ENCODE measurements around the gene SP1. TPM values are rescaled to one million over a fixed set of nuclear protein-coding genes. Genes with fewer than 3 reads are reported as not detected.
A peak's percentile ranks its signal among the peaks of the same experiment; 100 is the strongest.

SP1 gene
- total and polyA plus RNA-seq, 9 of the 15 experiments (the other 6 are each of a cell fraction or from before 2014, with no cell fraction given): 8.0 to 65.5 (median 41.6) TPM

GRCh38 chr12:53380104-53380793, at the start of gene SP1 (continued):
- TF ChIP-seq ARHGAP35 (IDR thresholded peaks at IDR 0.05; ENCODE audit: partially characterized antibody) (no peak), TCF15 (CRISPR knock-in tag; IDR thresholded peaks at IDR 0.05) (no peak), CHD7 (IDR thresholded peaks at IDR 0.05; ENCODE audit: low read depth, low read length) (no peak), ZBTB5 (IDR thresholded peaks at IDR 0.05) (no peak), ZBTB7A (IDR thresholded peaks at IDR 0.05; ENCODE audit: borderline replicate concordance, control insufficient read depth, low read depth, low read length) (peak; percentile 90), ESRRA (IDR thresholded peaks at IDR 0.05; ENCODE audit: borderline replicate concordance, low read depth) (no peak), ETV6 (IDR thresholded peaks at IDR 0.05; ENCODE audit: borderline replicate concordance in 1 of 2, low read depth in 2 of 2, low read length in 1 of 2) (no peak), ETV6 (CRISPR knock-in tag; IDR thresholded peaks at IDR 0.05; ENCODE audit: borderline replicate concordance) (no peak), ZBTB9 (CRISPR knock-in tag; IDR thresholded peaks at IDR 0.05) (peak; percentile 56; the same call in 1 of the 2 replicates), FIP1L1 (IDR thresholded peaks at IDR 0.05; ENCODE audit: low read depth, low read length, poor library complexity, severe bottlenecking) (no peak), SAP30 (IDR thresholded peaks at IDR 0.05; ENCODE audit: borderline replicate concordance, insufficient read depth, low read depth, low read length, poor library complexity, severe bottlenecking) (no peak)
